GM23338 (cell line): ENCODE measurements around the gene MSN. TPM values are rescaled to one million over a fixed set of nuclear protein-coding genes. Genes with fewer than 3 reads are reported as not detected.

ENCODE experiments used
- ATAC-seq: fragments of 200-7000 bp; cut with Tn5 transposase; 3 replicates; pipeline ENCODE4 v1.9.1; 2020
- DNase-seq: peaks from one replicate; pipeline ENCODE4 v3.0.0-alpha.2; 2015; ENCODE audit warnings: low spot score
- H2AFZ ChIP-seq: fragments of 200-600 bp; sonication (generic); 2 replicates; pipeline ENCODE4 v1.8.0; 2016; ENCODE audit warnings: antibody characterized with exemption, mild to moderate bottlenecking, moderate library complexity
- H3F3A ChIP-seq: fragments of 200-600 bp; sonication (generic); replicated peaks from 2 replicates; pipeline ENCODE4 v1.8.0; 2017; ENCODE audit warnings: antibody characterized with exemption, mixed run types, low read depth
- H3K27ac ChIP-seq: fragments of 200-600 bp; sonication (generic); 2 replicates; pipeline ENCODE4 v1.6.1; 2016; ENCODE audit warnings: low read depth
- H3K27me3 ChIP-seq: fragments of 200-600 bp; sonication (generic); 2 replicates; pipeline ENCODE4 v1.8.0; 2016; ENCODE audit warnings: mild to moderate bottlenecking, mixed run types, moderate library complexity; ENCODE audit not compliant: insufficient read depth
- H3K36me3 ChIP-seq: fragments of 200-600 bp; sonication (generic); 2 replicates; pipeline ENCODE4 v1.8.0; 2016; ENCODE audit warnings: mild to moderate bottlenecking; ENCODE audit not compliant: insufficient read depth
- H3K4me1 ChIP-seq: fragments of 200-600 bp; sonication (generic); 2 replicates; pipeline ENCODE4 v1.8.0; 2016; ENCODE audit warnings: mild to moderate bottlenecking, moderate library complexity; ENCODE audit not compliant: insufficient read depth
- H3K4me2 ChIP-seq: fragments of 200-600 bp; sonication (generic); 2 replicates; pipeline ENCODE4 v1.7.1; 2017; ENCODE audit warnings: mixed run types
- H3K4me3 ChIP-seq: fragments of 200-600 bp; sonication (generic); 2 replicates; pipeline ENCODE4 v1.6.1; 2016; ENCODE audit warnings: mixed run types
- H3K79me2 ChIP-seq: fragments of 200-600 bp; sonication (generic); replicated peaks from 2 replicates; pipeline ENCODE4 v1.8.0; 2017; ENCODE audit warnings: mild to moderate bottlenecking; ENCODE audit not compliant: insufficient read depth
- H3K9me2 ChIP-seq: fragments of 200-600 bp; sonication (generic); 2 replicates; pipeline ENCODE4 v1.8.0; 2017; ENCODE audit not compliant: insufficient read depth
- H4K20me1 ChIP-seq: fragments of 200-600 bp; sonication (generic); replicated peaks from 2 replicates; pipeline ENCODE4 v1.8.0; 2017; ENCODE audit warnings: mild to moderate bottlenecking; ENCODE audit not compliant: insufficient read depth
- H3K27ac Mint-ChIP-seq: 2 replicates; pipeline ENCODE4 v1.8.0; 2020; ENCODE audit warnings: inconsistent platforms, mild to moderate bottlenecking, moderate library complexity, mixed read lengths
- H3K27me3 Mint-ChIP-seq: 3 replicates; pipeline ENCODE4 v1.8.0; 2022; ENCODE audit warnings: low read depth, mild to moderate bottlenecking, moderate library complexity, mixed read lengths, inconsistent platforms; ENCODE audit not compliant: insufficient read depth, poor library complexity
- H3K36me3 Mint-ChIP-seq: 3 replicates; pipeline ENCODE4 v1.8.0; 2021; ENCODE audit warnings: low read depth, mild to moderate bottlenecking, inconsistent platforms, moderate library complexity, mixed read lengths
- H3K4me1 Mint-ChIP-seq: 3 replicates; pipeline ENCODE4 v1.8.0; 2020; ENCODE audit warnings: mild to moderate bottlenecking, inconsistent platforms, mixed read lengths
- H3K4me3 Mint-ChIP-seq: 3 replicates; pipeline ENCODE4 v1.8.0; 2021; ENCODE audit warnings: moderate library complexity, mild to moderate bottlenecking, inconsistent platforms, mixed read lengths
- H3K9me3 Mint-ChIP-seq: 3 replicates; pipeline ENCODE4 v1.8.0; 2020; ENCODE audit warnings: moderate library complexity, mild to moderate bottlenecking, inconsistent platforms, mixed read lengths
- CREB1 ChIP-seq: fragments of 250-450 bp; sonication (Bioruptor Pico); IDR thresholded peaks from 2 replicates; pipeline ENCODE4 v1.5.0; 2020; ENCODE audit warnings: low read depth, mild to moderate bottlenecking, moderate library complexity
- EZH2 ChIP-seq: fragments of 200-600 bp; sonication (generic); IDR thresholded peaks from one replicate; pipeline ENCODE4 v1.8.0; 2017; ENCODE audit warnings: antibody characterized with exemption, mild to moderate bottlenecking, low read depth; ENCODE audit not compliant: unreplicated experiment
- EZH2phosphoT487 ChIP-seq: fragments of 200-600 bp; sonication (generic); IDR thresholded peaks from one replicate; pipeline ENCODE4 v1.8.1; 2018; ENCODE audit warnings: antibody characterized with exemption; ENCODE audit not compliant: unreplicated experiment
- NANOG ChIP-seq: IDR thresholded peaks from 2 replicates; pipeline ENCODE4 v1.6.1; 2016; ENCODE audit warnings: antibody characterized with exemption, borderline replicate concordance
- POLR2AphosphoS5 ChIP-seq: IDR thresholded peaks from 2 replicates; pipeline ENCODE4 v1.6.1; 2016; ENCODE audit warnings: antibody characterized with exemption, low read depth
- STAT1 ChIP-seq: IDR thresholded peaks from one replicate; pipeline ENCODE4 v1.6.1; 2016; ENCODE audit warnings: antibody characterized with exemption; ENCODE audit not compliant: unreplicated experiment
- ZNF114 ChIP-seq: fragments of 250-450 bp; sonication (Bioruptor Pico); IDR thresholded peaks from 2 replicates; pipeline ENCODE4 v1.5.0; 2020; ENCODE audit warnings: mild to moderate bottlenecking, moderate library complexity
- ZNF331 ChIP-seq: fragments of 250-450 bp; sonication (Bioruptor Pico); IDR thresholded peaks from 2 replicates; pipeline ENCODE4 v1.5.0; 2020; ENCODE audit warnings: low read depth, mild to moderate bottlenecking, moderate library complexity
- polyA plus RNA-seq: library from polyadenylated mRNA; unstranded; fragments of >200 nt; fragmentation: Nextera tagmentation; extraction: Ambion mirVana; gene quantifications from 2 replicates; pipeline ENCODE4 v1.2.1, GENCODE V29; 2016
- total RNA-seq: library from RNA; depleted of rRNA; stranded (reverse); fragments of >200 nt; shearing (Covaris generic); gene quantifications from 2 replicates; pipeline ENCODE4 v1.2.3, GENCODE V29; 2014
- TF ChIP-seq, protein P1 (sequence below), 2 experiments: fragments of 200-600 bp in 1 of 2; sonication (generic) in 1 of 2; conservative IDR thresholded peaks; 2 replicates each; pipeline versions ENCODE4 v1.5.1 to v1.6.1; 2016 to 2017; ENCODE audit warnings: antibody characterized with exemption in 2 of 2, low read depth in 2 of 2, mild to moderate bottlenecking in 2 of 2, moderate library complexity in 1 of 2
- TF ChIP-seq, protein P2 (sequence below): fragments of 250-450 bp; sonication (Bioruptor Pico); IDR thresholded peaks from 2 replicates; pipeline ENCODE4 v1.5.0; 2020; ENCODE audit warnings: mild to moderate bottlenecking, moderate library complexity
- TF ChIP-seq, protein P3 (sequence below): IDR thresholded peaks from one replicate; pipeline ENCODE4 v1.6.1; 2018; ENCODE audit warnings: antibody characterized with exemption; ENCODE audit not compliant: unreplicated experiment
- TF ChIP-seq, protein P4 (sequence below): IDR thresholded peaks from 2 replicates; pipeline ENCODE4 v1.6.1; 2016; ENCODE audit warnings: antibody characterized with exemption

The MSN gene
- total and polyA plus RNA-seq, 2 experiments from 2014 or later: 49.2 to 120 TPM

DNA sequence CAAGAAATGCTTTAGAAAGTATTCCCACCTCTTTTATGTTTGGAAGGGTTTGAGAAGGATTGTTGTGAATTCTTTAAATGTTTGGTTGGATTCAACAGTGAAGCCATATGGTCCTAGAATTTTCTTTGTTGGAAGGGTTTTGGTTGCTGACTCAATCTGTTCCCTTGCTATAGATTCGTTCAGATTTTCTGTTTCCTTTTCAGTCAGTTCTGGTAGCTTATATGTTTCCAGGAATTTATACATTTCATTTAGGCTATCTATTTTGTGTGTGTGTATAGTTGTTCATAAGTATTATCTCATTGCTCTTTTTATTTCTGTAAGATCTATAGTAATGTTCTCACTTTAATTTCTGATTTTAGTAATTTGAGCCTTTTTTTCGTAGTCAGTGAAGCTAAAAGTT lies 114.4 kb downstream of the MSN start:
- H3K4me1 ChIP-seq: no peaks in the 10 kb centered on the region
- H3K27me3 Mint-ChIP-seq: no peaks in the 10 kb centered on the region
- H3K9me2 ChIP-seq: no peaks in the 10 kb centered on the region
- no peak overlapping the region for H2AFZ ChIP-seq
- TF ChIP-seq EZH2: no peak
- TF ChIP-seq CREB1 (CRISPR knock-in tag): no peak
- TF ChIP-seq, protein P1, sequence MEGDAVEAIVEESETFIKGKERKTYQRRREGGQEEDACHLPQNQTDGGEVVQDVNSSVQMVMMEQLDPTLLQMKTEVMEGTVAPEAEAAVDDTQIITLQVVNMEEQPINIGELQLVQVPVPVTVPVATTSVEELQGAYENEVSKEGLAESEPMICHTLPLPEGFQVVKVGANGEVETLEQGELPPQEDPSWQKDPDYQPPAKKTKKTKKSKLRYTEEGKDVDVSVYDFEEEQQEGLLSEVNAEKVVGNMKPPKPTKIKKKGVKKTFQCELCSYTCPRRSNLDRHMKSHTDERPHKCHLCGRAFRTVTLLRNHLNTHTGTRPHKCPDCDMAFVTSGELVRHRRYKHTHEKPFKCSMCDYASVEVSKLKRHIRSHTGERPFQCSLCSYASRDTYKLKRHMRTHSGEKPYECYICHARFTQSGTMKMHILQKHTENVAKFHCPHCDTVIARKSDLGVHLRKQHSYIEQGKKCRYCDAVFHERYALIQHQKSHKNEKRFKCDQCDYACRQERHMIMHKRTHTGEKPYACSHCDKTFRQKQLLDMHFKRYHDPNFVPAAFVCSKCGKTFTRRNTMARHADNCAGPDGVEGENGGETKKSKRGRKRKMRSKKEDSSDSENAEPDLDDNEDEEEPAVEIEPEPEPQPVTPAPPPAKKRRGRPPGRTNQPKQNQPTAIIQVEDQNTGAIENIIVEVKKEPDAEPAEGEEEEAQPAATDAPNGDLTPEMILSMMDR (conservative IDR thresholded peaks at IDR 0.05; ENCODE audit: low read depth in 2 of 2): no peak
- TF ChIP-seq, protein P2, sequence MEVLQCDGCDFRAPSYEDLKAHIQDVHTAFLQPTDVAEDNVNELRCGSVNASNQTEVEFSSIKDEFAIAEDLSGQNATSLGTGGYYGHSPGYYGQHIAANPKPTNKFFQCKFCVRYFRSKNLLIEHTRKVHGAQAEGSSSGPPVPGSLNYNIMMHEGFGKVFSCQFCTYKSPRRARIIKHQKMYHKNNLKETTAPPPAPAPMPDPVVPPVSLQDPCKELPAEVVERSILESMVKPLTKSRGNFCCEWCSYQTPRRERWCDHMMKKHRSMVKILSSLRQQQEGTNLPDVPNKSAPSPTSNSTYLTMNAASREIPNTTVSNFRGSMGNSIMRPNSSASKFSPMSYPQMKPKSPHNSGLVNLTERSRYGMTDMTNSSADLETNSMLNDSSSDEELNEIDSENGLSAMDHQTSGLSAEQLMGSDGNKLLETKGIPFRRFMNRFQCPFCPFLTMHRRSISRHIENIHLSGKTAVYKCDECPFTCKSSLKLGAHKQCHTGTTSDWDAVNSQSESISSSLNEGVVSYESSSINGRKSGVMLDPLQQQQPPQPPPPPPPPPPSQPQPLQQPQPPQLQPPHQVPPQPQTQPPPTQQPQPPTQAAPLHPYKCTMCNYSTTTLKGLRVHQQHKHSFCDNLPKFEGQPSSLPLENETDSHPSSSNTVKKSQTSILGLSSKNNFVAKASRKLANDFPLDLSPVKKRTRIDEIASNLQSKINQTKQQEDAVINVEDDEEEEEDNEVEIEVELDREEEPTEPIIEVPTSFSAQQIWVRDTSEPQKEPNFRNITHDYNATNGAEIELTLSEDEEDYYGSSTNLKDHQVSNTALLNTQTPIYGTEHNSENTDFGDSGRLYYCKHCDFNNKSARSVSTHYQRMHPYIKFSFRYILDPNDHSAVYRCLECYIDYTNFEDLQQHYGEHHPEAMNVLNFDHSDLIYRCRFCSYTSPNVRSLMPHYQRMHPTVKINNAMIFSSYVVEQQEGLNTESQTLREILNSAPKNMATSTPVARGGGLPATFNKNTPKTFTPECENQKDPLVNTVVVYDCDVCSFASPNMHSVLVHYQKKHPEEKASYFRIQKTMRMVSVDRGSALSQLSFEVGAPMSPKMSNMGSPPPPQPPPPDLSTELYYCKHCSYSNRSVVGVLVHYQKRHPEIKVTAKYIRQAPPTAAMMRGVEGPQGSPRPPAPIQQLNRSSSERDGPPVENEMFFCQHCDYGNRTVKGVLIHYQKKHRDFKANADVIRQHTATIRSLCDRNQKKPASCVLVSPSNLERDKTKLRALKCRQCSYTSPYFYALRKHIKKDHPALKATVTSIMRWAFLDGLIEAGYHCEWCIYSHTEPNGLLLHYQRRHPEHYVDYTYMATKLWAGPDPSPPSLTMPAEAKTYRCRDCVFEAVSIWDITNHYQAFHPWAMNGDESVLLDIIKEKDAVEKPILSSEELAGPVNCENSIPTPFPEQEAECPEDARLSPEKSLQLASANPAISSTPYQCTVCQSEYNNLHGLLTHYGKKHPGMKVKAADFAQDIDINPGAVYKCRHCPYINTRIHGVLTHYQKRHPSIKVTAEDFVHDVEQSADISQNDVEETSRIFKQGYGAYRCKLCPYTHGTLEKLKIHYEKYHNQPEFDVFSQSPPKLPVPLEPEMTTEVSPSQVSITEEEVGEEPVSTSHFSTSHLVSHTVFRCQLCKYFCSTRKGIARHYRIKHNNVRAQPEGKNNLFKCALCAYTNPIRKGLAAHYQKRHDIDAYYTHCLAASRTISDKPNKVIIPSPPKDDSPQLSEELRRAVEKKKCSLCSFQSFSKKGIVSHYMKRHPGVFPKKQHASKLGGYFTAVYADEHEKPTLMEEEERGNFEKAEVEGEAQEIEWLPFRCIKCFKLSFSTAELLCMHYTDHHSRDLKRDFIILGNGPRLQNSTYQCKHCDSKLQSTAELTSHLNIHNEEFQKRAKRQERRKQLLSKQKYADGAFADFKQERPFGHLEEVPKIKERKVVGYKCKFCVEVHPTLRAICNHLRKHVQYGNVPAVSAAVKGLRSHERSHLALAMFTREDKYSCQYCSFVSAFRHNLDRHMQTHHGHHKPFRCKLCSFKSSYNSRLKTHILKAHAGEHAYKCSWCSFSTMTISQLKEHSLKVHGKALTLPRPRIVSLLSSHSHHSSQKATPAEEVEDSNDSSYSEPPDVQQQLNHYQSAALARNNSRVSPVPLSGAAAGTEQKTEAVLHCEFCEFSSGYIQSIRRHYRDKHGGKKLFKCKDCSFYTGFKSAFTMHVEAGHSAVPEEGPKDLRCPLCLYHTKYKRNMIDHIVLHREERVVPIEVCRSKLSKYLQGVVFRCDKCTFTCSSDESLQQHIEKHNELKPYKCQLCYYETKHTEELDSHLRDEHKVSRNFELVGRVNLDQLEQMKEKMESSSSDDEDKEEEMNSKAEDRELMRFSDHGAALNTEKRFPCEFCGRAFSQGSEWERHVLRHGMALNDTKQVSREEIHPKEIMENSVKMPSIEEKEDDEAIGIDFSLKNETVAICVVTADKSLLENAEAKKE (CRISPR knock-in tag): no peak
- no peak for TF ChIP-seq EZH2phosphoT487
- TF ChIP-seq ZNF114 (CRISPR knock-in tag): no peak
- TF ChIP-seq STAT1: no peak
- TF ChIP-seq, protein P3, sequence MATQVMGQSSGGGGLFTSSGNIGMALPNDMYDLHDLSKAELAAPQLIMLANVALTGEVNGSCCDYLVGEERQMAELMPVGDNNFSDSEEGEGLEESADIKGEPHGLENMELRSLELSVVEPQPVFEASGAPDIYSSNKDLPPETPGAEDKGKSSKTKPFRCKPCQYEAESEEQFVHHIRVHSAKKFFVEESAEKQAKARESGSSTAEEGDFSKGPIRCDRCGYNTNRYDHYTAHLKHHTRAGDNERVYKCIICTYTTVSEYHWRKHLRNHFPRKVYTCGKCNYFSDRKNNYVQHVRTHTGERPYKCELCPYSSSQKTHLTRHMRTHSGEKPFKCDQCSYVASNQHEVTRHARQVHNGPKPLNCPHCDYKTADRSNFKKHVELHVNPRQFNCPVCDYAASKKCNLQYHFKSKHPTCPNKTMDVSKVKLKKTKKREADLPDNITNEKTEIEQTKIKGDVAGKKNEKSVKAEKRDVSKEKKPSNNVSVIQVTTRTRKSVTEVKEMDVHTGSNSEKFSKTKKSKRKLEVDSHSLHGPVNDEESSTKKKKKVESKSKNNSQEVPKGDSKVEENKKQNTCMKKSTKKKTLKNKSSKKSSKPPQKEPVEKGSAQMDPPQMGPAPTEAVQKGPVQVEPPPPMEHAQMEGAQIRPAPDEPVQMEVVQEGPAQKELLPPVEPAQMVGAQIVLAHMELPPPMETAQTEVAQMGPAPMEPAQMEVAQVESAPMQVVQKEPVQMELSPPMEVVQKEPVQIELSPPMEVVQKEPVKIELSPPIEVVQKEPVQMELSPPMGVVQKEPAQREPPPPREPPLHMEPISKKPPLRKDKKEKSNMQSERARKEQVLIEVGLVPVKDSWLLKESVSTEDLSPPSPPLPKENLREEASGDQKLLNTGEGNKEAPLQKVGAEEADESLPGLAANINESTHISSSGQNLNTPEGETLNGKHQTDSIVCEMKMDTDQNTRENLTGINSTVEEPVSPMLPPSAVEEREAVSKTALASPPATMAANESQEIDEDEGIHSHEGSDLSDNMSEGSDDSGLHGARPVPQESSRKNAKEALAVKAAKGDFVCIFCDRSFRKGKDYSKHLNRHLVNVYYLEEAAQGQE: no peak
- no peak for TF ChIP-seq ZNF331 (CRISPR knock-in tag)
- TF ChIP-seq POLR2AphosphoS5: no peak
- TF ChIP-seq, protein P4, sequence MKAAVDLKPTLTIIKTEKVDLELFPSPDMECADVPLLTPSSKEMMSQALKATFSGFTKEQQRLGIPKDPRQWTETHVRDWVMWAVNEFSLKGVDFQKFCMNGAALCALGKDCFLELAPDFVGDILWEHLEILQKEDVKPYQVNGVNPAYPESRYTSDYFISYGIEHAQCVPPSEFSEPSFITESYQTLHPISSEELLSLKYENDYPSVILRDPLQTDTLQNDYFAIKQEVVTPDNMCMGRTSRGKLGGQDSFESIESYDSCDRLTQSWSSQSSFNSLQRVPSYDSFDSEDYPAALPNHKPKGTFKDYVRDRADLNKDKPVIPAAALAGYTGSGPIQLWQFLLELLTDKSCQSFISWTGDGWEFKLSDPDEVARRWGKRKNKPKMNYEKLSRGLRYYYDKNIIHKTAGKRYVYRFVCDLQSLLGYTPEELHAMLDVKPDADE: no peak
- TF ChIP-seq NANOG: no peak
- H3K79me2 ChIP-seq: no peaks in the 10 kb centered on the region
- H3K36me3 ChIP-seq: no peaks in the 10 kb centered on the region
- H3K4me1 Mint-ChIP-seq: no peaks in the 10 kb centered on the region
- H3K27ac ChIP-seq: no peak overlapping the region
- ATAC-seq (no peak), DNase-seq (no peak)
- H3K9me3 Mint-ChIP-seq: no peaks in the 10 kb centered on the region; the same call in 2 of the 3 replicates
- no peaks in the 10 kb centered on the region for H4K20me1 ChIP-seq
- no peaks in the 10 kb centered on the region for H3K36me3 Mint-ChIP-seq
- H3K4me3 ChIP-seq: no peak overlapping the region
- H3K4me3 Mint-ChIP-seq: no peak overlapping the region
- no peak overlapping the region for H3K4me2 ChIP-seq
- H3K27me3 ChIP-seq: no peaks in the 10 kb centered on the region
- no peak overlapping the region for H3K27ac Mint-ChIP-seq
- H3F3A ChIP-seq: no peaks in the 10 kb centered on the region
